GM19025 (cell line): ENCODE measurements around the gene RICTOR.

Experiments
- ATAC-seq: cut with Tn5 transposase; IDR thresholded peaks from one replicate; pipeline ENCODE4 v1.9.1; 2021; ENCODE audit warnings: mild to moderate bottlenecking, low read depth, moderate library complexity; ENCODE audit not compliant: unreplicated experiment

The RICTOR gene, protein sequence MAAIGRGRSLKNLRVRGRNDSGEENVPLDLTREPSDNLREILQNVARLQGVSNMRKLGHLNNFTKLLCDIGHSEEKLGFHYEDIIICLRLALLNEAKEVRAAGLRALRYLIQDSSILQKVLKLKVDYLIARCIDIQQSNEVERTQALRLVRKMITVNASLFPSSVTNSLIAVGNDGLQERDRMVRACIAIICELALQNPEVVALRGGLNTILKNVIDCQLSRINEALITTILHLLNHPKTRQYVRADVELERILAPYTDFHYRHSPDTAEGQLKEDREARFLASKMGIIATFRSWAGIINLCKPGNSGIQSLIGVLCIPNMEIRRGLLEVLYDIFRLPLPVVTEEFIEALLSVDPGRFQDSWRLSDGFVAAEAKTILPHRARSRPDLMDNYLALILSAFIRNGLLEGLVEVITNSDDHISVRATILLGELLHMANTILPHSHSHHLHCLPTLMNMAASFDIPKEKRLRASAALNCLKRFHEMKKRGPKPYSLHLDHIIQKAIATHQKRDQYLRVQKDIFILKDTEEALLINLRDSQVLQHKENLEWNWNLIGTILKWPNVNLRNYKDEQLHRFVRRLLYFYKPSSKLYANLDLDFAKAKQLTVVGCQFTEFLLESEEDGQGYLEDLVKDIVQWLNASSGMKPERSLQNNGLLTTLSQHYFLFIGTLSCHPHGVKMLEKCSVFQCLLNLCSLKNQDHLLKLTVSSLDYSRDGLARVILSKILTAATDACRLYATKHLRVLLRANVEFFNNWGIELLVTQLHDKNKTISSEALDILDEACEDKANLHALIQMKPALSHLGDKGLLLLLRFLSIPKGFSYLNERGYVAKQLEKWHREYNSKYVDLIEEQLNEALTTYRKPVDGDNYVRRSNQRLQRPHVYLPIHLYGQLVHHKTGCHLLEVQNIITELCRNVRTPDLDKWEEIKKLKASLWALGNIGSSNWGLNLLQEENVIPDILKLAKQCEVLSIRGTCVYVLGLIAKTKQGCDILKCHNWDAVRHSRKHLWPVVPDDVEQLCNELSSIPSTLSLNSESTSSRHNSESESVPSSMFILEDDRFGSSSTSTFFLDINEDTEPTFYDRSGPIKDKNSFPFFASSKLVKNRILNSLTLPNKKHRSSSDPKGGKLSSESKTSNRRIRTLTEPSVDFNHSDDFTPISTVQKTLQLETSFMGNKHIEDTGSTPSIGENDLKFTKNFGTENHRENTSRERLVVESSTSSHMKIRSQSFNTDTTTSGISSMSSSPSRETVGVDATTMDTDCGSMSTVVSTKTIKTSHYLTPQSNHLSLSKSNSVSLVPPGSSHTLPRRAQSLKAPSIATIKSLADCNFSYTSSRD (N-terminal part only)

DNA sequence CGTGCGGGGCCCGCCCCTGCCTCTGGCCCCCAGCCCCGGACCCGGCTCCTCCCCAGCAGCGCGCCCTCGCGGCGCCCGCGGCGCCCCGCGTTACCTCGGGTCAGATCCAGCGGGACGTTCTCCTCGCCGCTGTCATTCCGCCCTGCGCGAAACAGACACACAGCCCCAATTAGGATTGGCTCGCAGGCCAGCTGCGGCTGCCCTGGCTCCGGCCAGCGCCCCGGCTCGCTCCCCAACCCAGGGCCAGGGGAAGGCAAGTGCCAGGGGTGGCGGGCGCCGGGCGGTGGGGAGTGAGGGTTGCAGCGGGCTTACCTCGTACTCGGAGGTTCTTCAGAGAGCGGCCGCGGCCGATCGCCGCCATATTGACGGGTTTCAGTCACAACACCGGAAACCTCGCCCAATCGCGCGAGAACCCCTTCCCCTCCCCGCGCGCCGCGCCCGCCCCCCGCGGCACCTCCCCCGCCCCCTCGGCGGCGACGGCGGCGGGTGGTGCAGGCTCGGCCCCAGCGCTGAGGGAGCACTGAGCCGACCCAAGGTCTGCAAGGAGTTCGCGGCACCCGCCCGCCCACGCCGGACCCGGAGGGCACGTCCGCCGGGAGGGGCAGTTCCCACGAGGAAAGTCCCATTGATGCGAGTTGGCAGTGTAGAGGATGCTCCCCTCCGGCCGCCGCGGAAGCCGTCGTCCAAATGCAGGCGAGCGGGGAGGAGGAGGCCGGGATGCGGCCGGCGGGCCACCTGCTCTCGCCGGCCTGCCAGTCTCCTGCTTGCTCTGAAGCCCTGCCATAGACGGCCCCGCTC is at the start of gene RICTOR:
TSS of gene RICTOR (minus strand) at position 383 of the 798 bp plus-strand sequence. CDS start at position 361, 22 bp downstream.
- peak; percentile 75 for ATAC-seq

DNA sequence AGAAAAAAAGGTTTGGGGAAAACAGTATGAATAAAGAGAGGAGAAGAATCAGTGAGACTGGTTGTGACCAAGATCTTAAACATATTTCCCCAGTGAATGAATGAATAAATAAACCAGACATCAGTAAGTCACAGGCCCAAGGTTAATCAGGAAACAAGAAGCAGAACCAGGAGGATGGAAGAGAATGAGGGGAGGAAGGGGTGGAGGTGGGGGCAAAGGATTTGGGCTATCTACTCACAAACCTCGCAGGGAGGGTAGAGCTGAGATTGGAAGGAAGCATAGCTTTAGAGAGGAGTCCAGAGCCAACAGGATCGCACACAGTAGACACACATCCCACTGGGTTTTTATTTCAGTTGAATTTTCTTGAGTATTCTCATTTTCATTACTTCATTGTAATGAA is 47.7 kb upstream of the RICTOR start:
- no peak for ATAC-seq

DNA sequence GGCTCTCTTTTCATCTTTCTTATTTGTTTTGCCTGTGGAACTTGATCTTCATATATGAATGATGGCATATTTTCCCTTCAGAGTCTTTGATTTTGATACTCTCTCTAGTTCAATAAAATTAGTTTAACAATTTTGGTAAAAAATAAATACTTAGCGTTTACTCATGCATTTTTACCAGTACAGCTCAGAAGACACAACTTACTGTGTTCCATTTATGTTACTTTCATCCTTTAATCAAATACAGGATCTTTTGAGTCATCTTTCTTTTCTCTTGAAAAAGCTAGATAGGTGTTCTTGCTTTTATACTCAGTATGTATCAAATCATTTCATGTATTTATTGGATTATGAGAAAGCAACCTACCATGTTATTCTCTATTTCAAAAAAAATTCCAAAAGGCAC is 47.1 kb upstream of the RICTOR start:
- ATAC-seq = no peak

DNA sequence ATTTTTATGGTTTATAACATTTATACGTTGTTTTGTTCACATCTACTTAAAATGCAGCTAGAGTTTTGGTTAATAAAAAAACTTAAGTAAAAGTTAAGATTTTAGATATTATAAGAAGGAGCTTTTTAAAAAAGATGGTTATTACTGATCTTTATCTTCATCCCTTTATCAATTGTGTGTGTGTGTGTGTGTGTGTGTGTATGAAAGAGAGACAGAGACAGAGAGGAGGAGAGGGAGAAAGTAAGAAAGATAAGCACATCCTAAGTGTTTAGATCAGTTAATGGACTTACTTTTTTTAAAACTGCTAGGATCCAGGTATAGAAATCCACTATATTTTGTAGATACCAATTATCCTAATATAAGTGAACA is 45.8 kb upstream of the RICTOR start:
- ATAC-seq = no peak

DNA sequence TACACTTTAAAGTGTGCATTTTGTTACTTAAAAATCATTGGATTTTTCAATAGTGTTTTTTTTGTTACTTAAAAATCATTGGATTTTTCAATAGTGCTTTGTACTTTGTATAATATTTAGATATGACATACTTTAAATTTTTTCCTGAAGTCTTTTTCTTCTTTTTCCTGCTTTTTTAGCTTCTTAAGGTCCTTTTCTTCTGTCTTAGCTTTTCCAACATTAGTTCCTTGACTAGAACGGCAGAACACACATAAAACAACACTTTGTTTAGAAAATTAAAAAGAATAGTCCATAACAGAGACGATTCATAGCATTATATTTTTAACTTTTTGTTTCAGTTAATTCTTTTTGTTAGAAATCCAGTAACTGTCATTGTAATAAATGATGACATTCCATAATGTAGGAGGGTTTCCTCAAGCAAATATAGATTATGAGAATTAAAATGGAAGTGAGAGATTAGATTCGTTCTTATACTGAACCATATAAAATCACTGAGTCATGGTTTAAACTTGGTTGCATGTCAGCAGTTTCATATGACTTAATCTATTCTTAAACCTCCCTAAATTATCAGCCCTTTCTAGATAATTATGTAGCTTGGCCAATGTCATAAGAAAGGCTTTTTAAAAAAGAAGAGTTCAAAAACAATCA is 45.3 kb upstream of the RICTOR start:
- no peak for ATAC-seq

DNA sequence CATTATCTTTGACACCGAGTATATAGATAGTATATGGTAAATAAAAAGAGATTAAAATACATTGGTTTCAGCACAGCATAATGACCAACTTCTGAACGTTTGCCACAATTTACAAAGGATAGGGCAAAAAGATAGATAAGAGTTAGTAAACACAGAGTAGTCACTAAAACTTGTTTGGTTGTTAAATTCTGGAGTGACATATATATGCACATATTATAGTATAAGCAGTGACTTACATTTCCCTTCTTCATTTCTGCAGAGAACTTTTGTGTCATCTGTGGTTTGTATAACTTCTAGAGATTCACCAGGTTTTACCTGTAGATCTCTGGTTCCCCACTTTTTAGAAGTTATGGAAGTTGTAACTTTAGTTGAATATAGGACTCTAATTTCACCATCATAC is 44.4 kb upstream of the RICTOR start:
- no peak for ATAC-seq

DNA sequence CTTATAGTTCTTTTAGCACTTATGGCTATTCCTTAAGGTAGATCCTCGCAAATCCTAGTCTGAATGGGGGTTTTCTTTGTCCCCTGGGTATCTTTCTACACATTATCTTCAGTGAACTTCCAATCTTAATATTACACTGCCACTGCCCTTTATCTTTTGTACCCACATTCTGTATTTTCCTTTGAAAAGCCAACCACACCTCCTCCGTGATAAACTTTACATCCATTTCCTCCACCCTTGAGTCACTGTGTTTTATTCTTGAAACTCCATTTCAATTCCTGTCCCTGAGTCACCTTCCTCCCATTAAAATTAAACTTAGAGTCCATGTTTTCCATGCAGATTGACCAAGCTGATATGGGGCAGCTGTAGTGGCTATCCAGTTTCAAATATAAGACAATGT is 43.2 kb upstream of the RICTOR start:
- no peak for ATAC-seq

DNA sequence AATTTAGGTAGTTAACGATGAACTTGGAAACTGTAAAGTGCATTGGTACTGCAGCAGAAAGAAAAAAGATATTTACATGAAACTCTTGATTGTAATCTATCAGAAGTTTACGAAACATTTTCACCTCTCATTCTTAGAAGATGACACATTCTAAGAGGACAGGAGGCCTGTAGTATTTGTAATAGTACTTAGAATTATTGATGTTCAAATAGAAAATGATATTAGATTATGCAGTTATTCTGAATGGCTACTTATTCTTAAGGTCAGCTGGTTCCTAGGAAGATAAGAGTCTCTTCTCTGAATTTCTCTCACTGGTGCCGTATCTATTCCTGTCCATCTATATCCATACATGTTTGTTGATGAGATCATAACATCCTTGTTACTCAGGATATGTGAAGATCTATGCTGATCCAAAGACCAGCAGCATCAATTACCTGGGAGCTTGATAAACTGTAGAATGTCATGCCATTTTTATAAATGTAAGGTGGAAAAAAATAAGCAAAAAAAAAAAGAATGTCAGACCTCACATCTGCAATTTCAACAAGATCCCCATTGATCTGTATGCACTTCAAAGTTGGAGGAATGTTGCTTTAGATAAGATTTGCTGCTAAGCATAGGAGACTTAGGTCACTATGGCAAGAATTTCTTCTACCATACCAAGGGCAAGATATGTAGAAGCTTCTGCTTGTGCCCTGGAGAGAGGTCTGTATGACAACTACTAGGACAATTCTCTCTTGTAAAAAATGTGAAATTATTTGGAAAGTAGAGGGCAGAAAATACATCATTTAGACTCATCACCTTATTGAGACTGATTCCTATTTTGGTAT is 42.4 kb upstream of the RICTOR start:
- ATAC-seq = no peak

DNA sequence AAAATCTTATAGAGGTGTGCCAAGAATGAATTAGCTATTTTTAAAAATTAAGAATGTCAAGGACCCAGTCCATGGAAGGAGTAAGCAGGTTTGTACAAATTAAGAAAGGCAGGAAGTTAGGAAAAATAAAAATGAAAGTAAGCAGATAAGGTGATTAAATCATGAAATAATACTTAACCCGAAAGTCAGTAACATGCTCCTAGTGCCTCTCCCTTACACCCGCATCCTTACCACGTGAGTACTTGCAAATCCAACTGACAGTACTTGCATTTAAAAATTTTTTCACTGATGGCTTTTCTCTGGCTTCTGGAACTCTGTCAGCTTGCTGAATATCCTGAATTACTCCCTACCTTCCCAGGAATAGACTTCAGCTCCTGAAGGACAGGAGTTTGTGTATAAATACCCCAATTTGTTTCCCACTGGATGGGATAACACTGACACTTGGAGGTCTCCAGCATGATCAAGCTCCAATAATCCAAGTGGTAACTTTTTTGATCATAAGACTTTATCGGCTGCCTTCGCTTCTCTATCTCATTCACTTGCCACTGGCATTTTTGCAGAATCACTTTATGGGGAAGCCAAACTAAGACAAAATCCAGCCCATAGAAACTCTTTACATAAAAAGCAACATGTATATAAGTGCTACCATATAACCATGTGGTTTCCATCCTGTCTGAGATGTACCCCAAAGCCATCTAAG is 41.6 kb upstream of the RICTOR start:
- no peak for ATAC-seq

DNA sequence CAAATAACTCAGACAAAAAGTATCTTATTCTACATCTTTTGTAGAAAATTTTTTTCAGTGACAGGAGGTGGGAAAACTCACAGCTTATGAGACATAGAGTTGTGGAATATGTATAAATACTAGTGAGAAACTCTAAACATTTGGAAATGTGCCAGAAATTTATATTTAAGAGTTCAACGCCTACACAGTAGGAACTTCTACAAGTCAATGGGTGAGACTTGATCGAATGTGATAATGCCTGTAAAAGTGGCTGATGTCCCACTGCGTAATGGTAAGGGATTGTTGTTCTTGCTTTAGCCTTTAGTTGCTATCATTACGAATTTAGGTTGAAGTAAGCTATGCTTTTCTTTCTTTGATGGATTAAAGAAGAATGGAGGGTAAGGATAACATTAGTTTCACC is 40.0 kb upstream of the RICTOR start:
- ATAC-seq = no peak

DNA sequence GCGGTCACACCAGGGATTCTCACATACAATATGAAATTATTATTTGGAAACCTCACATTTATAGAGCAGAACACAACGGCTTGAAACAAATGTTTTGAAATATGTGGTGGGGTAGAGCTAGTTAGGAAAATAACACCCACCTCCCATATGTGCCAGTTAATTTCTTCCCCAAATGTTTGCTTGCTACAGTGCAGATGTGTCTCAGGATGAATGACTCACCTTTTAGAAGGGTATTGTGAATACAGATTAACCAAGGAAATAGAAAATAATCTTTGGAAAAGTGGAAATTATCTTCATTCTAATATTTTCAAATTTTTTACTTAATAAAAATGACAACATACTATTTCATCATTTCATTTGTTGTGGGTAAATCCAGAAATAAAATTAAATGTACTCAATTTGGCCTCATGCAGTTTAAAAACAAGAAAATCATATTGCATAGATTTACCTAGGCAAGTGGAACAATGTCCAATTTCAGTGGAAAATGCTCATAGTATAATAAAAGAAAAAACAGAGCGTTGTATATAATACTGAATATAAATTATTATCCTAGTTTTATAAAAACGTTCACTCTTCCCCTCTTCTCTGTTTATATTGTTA is 39.3 kb upstream of the RICTOR start:
- no peak for ATAC-seq

DNA sequence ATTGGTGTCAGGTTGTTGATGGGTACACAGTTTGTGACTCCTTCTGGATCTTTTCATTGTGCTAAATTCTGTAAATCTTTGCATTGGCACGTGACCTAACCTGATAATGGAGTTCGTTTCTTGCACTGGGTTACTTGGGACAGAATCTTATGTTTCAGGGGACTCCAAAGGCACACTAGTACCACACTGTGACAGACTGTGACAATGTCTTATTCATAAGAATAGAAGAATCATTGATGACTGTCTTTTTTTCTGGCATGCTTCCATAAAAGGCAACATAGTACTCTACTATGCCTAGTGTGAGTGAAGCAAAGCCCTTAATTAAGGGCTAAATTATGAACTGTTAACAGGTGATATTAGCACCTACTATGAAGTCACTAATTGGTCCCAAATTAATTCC is 35.4 kb upstream of the RICTOR start:
- no peak for ATAC-seq

DNA sequence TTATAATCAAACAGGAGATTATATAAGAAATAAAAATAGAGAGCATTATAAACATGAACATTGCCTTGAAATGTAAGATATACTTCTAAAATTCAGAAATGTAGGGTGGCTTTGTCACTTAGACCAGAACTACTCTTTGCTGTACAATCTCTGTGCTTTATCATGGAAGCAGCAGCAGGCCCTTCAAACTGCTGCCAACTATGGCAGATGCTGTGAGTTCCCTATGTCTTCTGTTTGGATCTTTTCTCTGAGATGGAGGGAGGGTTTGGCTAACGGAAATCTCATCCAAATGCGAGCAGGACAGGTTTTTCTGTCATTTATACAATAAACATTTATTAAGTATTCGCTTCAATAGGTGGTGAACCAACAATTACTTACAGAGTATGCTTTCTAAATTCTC is 34.8 kb upstream of the RICTOR start:
- no peak for ATAC-seq

DNA sequence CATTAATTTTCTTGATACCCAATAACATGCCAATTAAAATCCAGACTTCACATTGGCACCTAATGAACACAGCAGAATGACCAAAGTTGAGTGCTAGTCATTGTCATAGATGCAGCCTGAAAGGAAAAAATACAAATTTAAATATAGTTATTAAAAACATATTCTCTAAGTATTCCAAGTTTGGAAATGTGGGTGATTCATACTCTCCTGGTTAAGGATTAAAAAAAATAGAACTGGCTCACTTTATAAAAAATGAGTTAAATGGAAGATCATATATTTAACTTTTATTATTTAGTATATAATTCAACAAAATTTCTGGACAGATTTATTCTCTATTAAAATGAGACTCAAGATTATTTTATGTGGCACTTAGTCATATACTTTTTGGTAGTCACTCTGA is 33.2 kb upstream of the RICTOR start:
- ATAC-seq = no peak

DNA sequence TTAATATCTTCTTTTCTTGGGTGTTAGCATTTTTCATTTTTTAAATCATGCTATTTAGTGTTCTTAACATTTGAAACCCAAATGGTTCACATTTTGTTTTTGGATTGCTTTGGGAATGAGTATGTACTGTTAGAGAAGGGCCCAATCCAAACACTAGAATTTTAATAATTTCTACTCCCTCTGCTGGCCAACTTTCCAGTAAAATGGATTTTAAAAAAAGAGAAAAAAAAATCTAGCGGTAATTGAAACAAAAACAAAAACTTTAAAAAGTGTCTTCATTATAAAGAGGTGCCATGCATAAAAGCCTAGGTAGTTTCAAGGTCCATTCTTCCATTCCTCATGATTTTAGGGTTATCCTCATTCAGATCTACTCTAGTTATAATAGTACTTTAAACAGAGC is 32.1 kb upstream of the RICTOR start:
- no peak for ATAC-seq

DNA sequence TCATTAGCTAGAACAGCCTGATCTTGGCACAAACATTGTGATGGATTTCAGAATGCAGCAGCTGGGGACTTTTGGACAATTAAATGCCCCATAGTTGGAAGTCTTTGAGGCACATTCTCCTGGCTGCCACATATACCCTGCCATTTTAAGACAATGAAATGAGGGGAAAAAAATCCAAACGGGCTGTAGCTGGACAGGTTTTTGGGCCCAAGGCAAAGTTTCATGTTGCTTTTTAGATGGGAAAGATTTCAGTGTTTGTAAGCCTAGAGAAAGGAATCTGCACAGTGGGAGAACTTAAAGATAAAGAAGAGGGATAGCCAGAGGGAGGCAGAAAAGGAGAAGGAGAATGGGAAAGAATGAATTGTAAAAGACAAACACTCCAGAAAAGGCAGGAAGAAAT is 30.0 kb upstream of the RICTOR start:
- no peak for ATAC-seq

DNA sequence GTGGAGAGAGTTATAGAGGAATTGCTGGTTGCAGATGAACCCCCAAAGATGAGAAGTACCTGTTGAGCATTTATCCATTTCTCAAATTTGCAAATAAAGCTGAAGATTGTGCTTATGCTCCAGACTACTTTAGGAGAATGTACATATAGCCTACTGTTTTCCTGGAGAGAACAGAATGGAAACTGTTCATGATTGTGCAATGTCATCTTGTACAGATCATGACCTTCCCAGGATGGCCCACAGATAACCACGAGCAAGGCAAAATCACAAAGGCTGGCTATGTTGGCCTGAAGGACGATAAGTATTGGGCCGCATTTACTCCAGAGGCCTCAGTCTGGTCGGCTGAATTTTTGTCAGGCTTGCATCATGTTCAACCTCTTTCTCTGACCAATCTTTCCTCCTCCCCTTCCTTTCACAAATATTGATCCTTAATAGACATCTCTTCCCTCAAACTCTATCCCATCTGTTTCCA is 28.5 kb upstream of the RICTOR start:
- ATAC-seq = no peak
